HepG2 (cell line): Measurements from ENCODE around the gene ATP11A.

ENCODE experiments used
- STAT5B ChIP-seq: sonication (generic); formaldehyde crosslinking; IDR thresholded peaks from 2 replicates; pipeline ENCODE4 v1.4.0; 2020; ENCODE audit warnings: missing genetic modification reagents
- ZHX1 ChIP-seq: sonication (generic); formaldehyde crosslinking; IDR thresholded peaks from 2 replicates; pipeline ENCODE4 v1.8.1; 2022; ENCODE audit warnings: low read depth, mild to moderate bottlenecking, missing genetic modification reagents
- TF ChIP-seq, protein P1 (sequence below): sonication (generic); formaldehyde crosslinking; IDR thresholded peaks from 2 replicates; pipeline ENCODE4 v1.5.0; 2020; ENCODE audit warnings: mild to moderate bottlenecking, missing genetic modification reagents, borderline replicate concordance

DNA sequence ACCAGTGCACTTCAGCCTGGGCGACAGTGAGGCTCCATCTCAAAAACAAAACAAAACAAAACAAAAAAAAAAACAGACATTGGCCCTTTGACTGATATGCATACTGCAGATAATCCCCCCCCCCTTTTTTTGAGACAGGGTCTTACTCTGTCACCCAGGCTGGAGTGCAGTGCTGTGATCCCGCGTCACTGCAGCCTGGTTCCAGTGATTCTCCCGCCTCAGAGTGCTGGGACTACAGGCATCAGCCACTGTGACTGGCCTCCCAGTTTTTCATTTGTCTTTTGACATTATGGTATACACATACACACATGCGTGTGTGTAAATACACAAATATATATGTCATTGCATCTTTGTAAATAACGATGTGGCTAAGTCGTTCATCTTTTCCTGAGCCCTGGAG, 61.8 kb downstream of the ATP11A start:
- TF ChIP-seq, protein P1, sequence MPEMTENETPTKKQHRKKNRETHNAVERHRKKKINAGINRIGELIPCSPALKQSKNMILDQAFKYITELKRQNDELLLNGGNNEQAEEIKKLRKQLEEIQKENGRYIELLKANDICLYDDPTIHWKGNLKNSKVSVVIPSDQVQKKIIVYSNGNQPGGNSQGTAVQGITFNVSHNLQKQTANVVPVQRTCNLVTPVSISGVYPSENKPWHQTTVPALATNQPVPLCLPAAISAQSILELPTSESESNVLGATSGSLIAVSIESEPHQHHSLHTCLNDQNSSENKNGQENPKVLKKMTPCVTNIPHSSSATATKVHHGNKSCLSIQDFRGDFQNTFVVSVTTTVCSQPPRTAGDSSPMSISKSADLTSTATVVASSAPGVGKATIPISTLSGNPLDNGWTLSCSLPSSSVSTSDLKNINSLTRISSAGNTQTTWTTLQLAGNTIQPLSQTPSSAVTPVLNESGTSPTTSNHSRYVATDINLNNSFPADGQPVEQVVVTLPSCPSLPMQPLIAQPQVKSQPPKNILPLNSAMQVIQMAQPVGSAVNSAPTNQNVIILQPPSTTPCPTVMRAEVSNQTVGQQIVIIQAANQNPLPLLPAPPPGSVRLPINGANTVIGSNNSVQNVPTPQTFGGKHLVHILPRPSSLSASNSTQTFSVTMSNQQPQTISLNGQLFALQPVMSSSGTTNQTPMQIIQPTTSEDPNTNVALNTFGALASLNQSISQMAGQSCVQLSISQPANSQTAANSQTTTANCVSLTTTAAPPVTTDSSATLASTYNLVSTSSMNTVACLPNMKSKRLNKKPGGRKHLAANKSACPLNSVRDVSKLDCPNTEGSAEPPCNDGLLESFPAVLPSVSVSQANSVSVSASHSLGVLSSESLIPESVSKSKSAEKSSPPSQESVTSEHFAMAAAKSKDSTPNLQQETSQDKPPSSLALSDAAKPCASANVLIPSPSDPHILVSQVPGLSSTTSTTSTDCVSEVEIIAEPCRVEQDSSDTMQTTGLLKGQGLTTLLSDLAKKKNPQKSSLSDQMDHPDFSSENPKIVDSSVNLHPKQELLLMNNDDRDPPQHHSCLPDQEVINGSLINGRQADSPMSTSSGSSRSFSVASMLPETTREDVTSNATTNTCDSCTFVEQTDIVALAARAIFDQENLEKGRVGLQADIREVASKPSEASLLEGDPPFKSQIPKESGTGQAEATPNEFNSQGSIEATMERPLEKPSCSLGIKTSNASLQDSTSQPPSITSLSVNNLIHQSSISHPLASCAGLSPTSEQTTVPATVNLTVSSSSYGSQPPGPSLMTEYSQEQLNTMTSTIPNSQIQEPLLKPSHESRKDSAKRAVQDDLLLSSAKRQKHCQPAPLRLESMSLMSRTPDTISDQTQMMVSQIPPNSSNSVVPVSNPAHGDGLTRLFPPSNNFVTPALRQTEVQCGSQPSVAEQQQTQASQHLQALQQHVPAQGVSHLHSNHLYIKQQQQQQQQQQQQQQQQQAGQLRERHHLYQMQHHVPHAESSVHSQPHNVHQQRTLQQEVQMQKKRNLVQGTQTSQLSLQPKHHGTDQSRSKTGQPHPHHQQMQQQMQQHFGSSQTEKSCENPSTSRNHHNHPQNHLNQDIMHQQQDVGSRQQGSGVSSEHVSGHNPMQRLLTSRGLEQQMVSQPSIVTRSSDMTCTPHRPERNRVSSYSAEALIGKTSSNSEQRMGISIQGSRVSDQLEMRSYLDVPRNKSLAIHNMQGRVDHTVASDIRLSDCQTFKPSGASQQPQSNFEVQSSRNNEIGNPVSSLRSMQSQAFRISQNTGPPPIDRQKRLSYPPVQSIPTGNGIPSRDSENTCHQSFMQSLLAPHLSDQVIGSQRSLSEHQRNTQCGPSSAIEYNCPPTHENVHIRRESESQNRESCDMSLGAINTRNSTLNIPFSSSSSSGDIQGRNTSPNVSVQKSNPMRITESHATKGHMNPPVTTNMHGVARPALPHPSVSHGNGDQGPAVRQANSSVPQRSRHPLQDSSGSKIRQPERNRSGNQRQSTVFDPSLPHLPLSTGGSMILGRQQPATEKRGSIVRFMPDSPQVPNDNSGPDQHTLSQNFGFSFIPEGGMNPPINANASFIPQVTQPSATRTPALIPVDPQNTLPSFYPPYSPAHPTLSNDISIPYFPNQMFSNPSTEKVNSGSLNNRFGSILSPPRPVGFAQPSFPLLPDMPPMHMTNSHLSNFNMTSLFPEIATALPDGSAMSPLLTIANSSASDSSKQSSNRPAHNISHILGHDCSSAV, result no peak
- TF ChIP-seq ZHX1 (CRISPR knock-in tag) (no peak), STAT5B (CRISPR knock-in tag) (no peak)
